Stomach smooth muscle (tissue), 2 donors: ENCODE data around the gene ENOX2.
"Not testable (repeated sequence)": the region's sequence is repeated elsewhere in the genome, so short reads cannot be mapped to it uniquely, and the experiment has no call there.

Experiments used
- H3K27ac ChIP-seq: one replicate; pipeline ENCODE4 v1.7.0; 2013; ENCODE audit warnings: mild to moderate bottlenecking, low read length, inconsistent platforms
- H3K27me3 ChIP-seq, 2 donors: one replicate each; pipeline ENCODE4 v1.7.0; 2013; ENCODE audit warnings: low read length in 2 of 2; ENCODE audit not compliant: insufficient read depth in 2 of 2, control insufficient read depth in 1 of 2
- H3K36me3 ChIP-seq, 2 donors: one replicate each; pipeline ENCODE4 v1.7.0; 2013; ENCODE audit warnings: low read length in 2 of 2; ENCODE audit not compliant: control insufficient read depth in 2 of 2, insufficient read depth in 2 of 2
- H3K4me1 ChIP-seq: one replicate; pipeline ENCODE4 v1.7.0; 2013; ENCODE audit warnings: low read length; ENCODE audit not compliant: control insufficient read depth, insufficient read depth
- H3K4me3 ChIP-seq, 2 donors: one replicate each; pipeline ENCODE4 v1.7.0; 2013; ENCODE audit warnings: low read length in 2 of 2
- H3K9ac ChIP-seq, 2 donors: one replicate each; pipeline ENCODE4 v1.7.0; 2013; ENCODE audit warnings: low read length in 2 of 2, mild to moderate bottlenecking in 1 of 2
- H3K9me3 ChIP-seq, 2 donors: one replicate each; pipeline ENCODE4 v1.7.0; 2013; ENCODE audit warnings: low read length in 2 of 2; ENCODE audit not compliant: control insufficient read depth in 2 of 2
- donor health status: healthy.
- donor health status: Pancreatic carcinoma.

Gene ENOX2

DNA sequence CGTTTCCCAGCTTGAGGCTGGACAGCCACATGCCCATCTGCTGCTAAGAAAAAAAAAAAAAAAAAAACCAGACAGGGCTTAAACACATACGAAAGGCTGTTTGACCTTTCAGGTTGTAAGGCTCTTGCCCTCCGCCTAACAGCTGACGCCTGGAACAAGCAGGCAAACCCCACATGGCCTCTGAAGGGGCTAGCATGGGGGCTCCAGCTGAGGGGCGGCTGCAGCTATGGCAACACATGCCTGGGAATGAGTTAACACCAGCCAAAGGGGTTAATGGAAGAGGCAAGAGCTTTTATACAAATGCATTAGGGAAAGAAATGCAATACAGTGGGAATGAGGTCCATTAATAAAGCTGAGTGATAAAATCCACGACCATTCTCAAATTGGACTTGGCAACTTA, 183.6 kb downstream of the ENOX2 start:
- Histone ChIP-seq H3K9ac (no peak overlapping the region), H3K27me3 (no peaks in the 10 kb centered on the region), H3K27ac (no peak overlapping the region), H3K4me3 (no peak overlapping the region), H3K4me1 (no peaks in the 10 kb centered on the region), H3K9me3 (no peaks in the 10 kb centered on the region), H3K36me3 (no peaks in the 10 kb centered on the region)

- Histone ChIP-seq H3K27ac (no peak overlapping the region), H3K4me1 (no peaks in the 10 kb centered on the region), H3K9ac (no peak overlapping the region), H3K27me3 (no peaks in the 10 kb centered on the region), H3K9me3 (no peaks in the 10 kb centered on the region), H3K36me3 (no peaks in the 10 kb centered on the region), H3K4me3 (no peak overlapping the region)
Observed at GRCh38 chrX:130718137-130718536, 184.9 kb downstream of the ENOX2 start.

GRCh38 chrX:130716781-130717413, 186.1 kb downstream of the ENOX2 start:
- Histone ChIP-seq H3K36me3 (no peaks in the 10 kb centered on the region), H3K9ac (no peak overlapping the region), H3K27ac (no peak overlapping the region), H3K4me3 (no peak overlapping the region), H3K4me1 (no peaks in the 10 kb centered on the region), H3K9me3 (no peaks in the 10 kb centered on the region), H3K27me3 (no peaks in the 10 kb centered on the region)

GRCh38 chrX:130716346-130716745, 186.7 kb downstream of the ENOX2 start:
- Histone ChIP-seq H3K9ac (no peak overlapping the region), H3K27ac (no peak overlapping the region), H3K36me3 (no peaks in the 10 kb centered on the region), H3K4me1 (no peaks in the 10 kb centered on the region), H3K9me3 (no peaks in the 10 kb centered on the region), H3K27me3 (no peaks in the 10 kb centered on the region), H3K4me3 (no peak overlapping the region)

DNA sequence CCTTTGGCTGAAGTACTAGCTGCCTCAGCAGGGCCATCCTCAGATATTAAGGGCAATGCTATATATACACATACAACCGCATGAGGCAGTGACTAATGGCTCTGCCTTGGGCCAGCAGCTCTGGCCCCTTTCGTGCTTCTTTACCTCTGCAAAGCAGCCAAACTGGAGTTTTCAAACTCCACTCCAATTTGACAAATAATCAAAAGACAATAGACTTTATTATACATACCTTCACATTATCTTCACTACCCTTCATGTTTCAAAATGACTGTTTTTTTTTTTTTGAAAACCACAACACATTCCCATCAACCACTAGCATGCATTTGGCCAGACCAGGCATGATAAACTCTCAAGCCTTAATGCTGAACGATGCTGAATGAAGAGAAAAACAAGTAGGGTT, 187.7 kb downstream of the ENOX2 start:
- H3K27me3 ChIP-seq: no peaks in the 10 kb centered on the region
- no peak overlapping the region for H3K4me3 ChIP-seq
- no peaks in the 10 kb centered on the region for H3K4me1 ChIP-seq
- no peak overlapping the region for H3K27ac ChIP-seq
- no peaks in the 10 kb centered on the region for H3K36me3 ChIP-seq
- H3K9me3 ChIP-seq: no peaks in the 10 kb centered on the region
- no peak overlapping the region for H3K9ac ChIP-seq

DNA sequence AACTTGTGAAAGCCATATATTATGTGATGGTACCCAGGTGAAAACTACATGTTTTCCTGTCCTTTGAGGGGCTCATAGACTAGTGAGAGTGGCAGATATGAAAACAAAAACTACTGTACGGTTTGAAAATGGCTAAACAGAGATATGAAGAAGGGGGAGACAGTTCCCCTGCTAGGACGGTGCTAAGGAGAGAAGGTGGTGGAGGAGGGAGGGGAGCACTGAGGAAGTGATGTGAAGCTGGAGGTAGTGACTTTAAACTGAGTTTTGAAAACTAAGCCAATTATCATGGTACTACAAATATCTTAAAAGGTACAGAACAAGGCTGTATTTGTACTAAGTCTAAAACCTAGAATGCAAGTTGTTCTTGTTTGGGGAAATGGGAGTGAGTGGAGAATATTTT, 188.3 kb downstream of the ENOX2 start:
- Histone ChIP-seq H3K27ac (no peak overlapping the region), H3K4me3 (no peak overlapping the region), H3K9ac (no peak overlapping the region), H3K9me3 (no peaks in the 10 kb centered on the region), H3K4me1 (no peaks in the 10 kb centered on the region), H3K27me3 (no peaks in the 10 kb centered on the region), H3K36me3 (no peaks in the 10 kb centered on the region)

- Histone ChIP-seq H3K27ac (no peak overlapping the region), H3K9ac (no peak overlapping the region), H3K36me3 (no peaks in the 10 kb centered on the region), H3K4me1 (no peaks in the 10 kb centered on the region), H3K4me3 (no peak overlapping the region), H3K9me3 (no peaks in the 10 kb centered on the region), H3K27me3 (no peaks in the 10 kb centered on the region)
Observed at GRCh38 chrX:130714135-130714534, 188.9 kb downstream of the ENOX2 start.

- not testable (repeated sequence) for H3K27ac ChIP-seq, H3K36me3 ChIP-seq, H3K27me3 ChIP-seq, H3K9me3 ChIP-seq, H3K4me3 ChIP-seq, H3K9ac ChIP-seq, H3K4me1 ChIP-seq
Observed at GRCh38 chrX:130709178-130709577, 193.8 kb downstream of the ENOX2 start.

- Histone ChIP-seq H3K36me3 (no peaks in the 10 kb centered on the region), H3K27ac (no peak overlapping the region)
Observed at GRCh38 chrX:130705591-130705990, 197.4 kb downstream of the ENOX2 start.

GRCh38 chrX:130704053-130705038, 198.7 kb downstream of the ENOX2 start:
- no peaks in the 10 kb centered on the region for H3K27me3 ChIP-seq
- no peaks in the 10 kb centered on the region for H3K9me3 ChIP-seq
- H3K27ac ChIP-seq: no peak overlapping the region
- H3K9ac ChIP-seq: no peak overlapping the region
- H3K36me3 ChIP-seq: no peaks in the 10 kb centered on the region
- H3K4me1 ChIP-seq: no peaks in the 10 kb centered on the region
- H3K4me3 ChIP-seq: no peak overlapping the region

More at GRCh38 chrX:130705591-130705990, 197.4 kb downstream of the ENOX2 start:
- Histone ChIP-seq H3K4me1 (no peaks in the 10 kb centered on the region), H3K9ac (no peak overlapping the region), H3K27me3 (no peaks in the 10 kb centered on the region), H3K9me3 (no peaks in the 10 kb centered on the region), H3K4me3 (no peak overlapping the region)
